ENCODE measurements around the gene OR5AK2. TPM values are rescaled to one million over a fixed set of nuclear protein-coding genes. Genes with fewer than 3 reads are reported as not detected.

Gene OR5AK2
- total and polyA plus RNA-seq, 2 of the 13 experiments (the other 11 are each of a cell fraction or from before 2014, with no cell fraction given) = not detected

- POLR2A ChIA-PET = no interaction called here
- FAIRE-seq = no peak
Observed at GRCh38 chr11:56961609-56962008, 27.1 kb upstream of the OR5AK2 start.

GRCh38 chr11:56967726-56968125 is 21.0 kb upstream of the OR5AK2 start:
- no peak for FAIRE-seq
- POLR2A ChIA-PET = no interaction called here
- WGBS (ENCODE audit: low lambda C conversion rate) = 0% methylated on average over 1 of the region's 1 CpG

More at GRCh38 chr11:56961609-56962008, 27.1 kb upstream of the OR5AK2 start:
- CTCF ChIA-PET (ENCODE audit: low intra/inter-chr PET ratio, low total read pairs) = no interaction called here
- Histone ChIP-seq H3K79me2 (ENCODE audit: insufficient read depth, low read length) (no peaks in the 10 kb centered on the region), H2AFZ (ENCODE audit: low read length) (no peak overlapping the region), H3K9ac (ENCODE audit: insufficient read depth, low read depth, low read length) (no peak overlapping the region), H3K4me2 (ENCODE audit: low read depth, low read length) (no peak overlapping the region), H3K4me3 (replicated peaks in 1 of 3; ENCODE audit: insufficient read depth in 1 of 3, low read depth in 2 of 3, low read length in 3 of 3) (no peak overlapping the region), H3K9me3 (ENCODE audit: low read length) (no peaks in the 10 kb centered on the region), H3K4me1 (ENCODE audit: insufficient read depth, low read length) (no peaks in the 10 kb centered on the region), H3K27me3 (ENCODE audit: control insufficient read depth in 1 of 2, insufficient read depth in 2 of 2, low read length in 2 of 2) (no peaks in the 10 kb centered on the region), H3K36me3 (replicated peaks in 1 of 2; ENCODE audit: control insufficient read depth in 1 of 2, insufficient read depth in 2 of 2, low read length in 2 of 2) (no peaks in the 10 kb centered on the region), H4K20me1 (ENCODE audit: insufficient read depth, low read length) (no peaks in the 10 kb centered on the region), H3K27ac (ENCODE audit: extremely low read length, insufficient read depth, low read length) (no peak overlapping the region)
- no TSS peak for BruUV-seq (replicated peaks)
- in situ Hi-C loops (cut with HindIII; ENCODE audit: extremely low pct_ligation_motif_present, low pct_unique_long_range_greater_than_20kb) = no loop called here
- intact Hi-C loops (cut with micrococcal nuclease; ENCODE audit: unreplicated experiment) = no loop called here
- TF ChIP-seq ZKSCAN1 (IDR thresholded peaks at IDR 0.05; ENCODE audit: low read length) (no peak), HNF4G (IDR thresholded peaks at IDR 0.05; ENCODE audit: borderline replicate concordance, low read depth, low read length) (no peak), HNF4G (CRISPR knock-in tag; IDR thresholded peaks at IDR 0.05; ENCODE audit: borderline replicate concordance, low read depth) (no peak), KDM3A (CRISPR knock-in tag; IDR thresholded peaks at IDR 0.05; ENCODE audit: low read depth) (no peak), ZFP90 (CRISPR knock-in tag; IDR thresholded peaks at IDR 0.05; ENCODE audit: borderline replicate concordance) (no peak), ZNF589 (CRISPR knock-in tag; conservative IDR thresholded peaks at IDR 0.05) (no peak), RFXANK (CRISPR knock-in tag; IDR thresholded peaks at IDR 0.05) (no peak), MAFF (IDR thresholded peaks at IDR 0.05; ENCODE audit: low read depth, low read length) (peak; percentile 45), MAFK (conservative IDR thresholded peaks at IDR 0.05 in 1 of 2, IDR thresholded peaks at IDR 0.05 in 1 of 2; ENCODE audit: low read length in 2 of 2) (peak; percentile 48 to 69; a peak in 3 of 4 replicates), ZNF564 (CRISPR knock-in tag; IDR thresholded peaks at IDR 0.05) (no peak), FOSL1 (CRISPR knock-in tag; IDR thresholded peaks at IDR 0.05; ENCODE audit: borderline replicate concordance) (no peak)
- DNase-seq (ENCODE audit: low spot score) (no peak), ATAC-seq (no peak)

More at GRCh38 chr11:56967726-56968125, 21.0 kb upstream of the OR5AK2 start:
- no TSS peak for BruUV-seq (replicated peaks)
- Histone ChIP-seq H3K4me2 (ENCODE audit: low read depth, low read length) (no peak overlapping the region), H3K9ac (ENCODE audit: insufficient read depth, low read depth, low read length) (no peak overlapping the region), H3K36me3 (replicated peaks in 1 of 2; ENCODE audit: control insufficient read depth in 1 of 2, insufficient read depth in 2 of 2, low read length in 2 of 2) (no peaks in the 10 kb centered on the region), H3K27ac (ENCODE audit: extremely low read length, insufficient read depth, low read length) (no peak overlapping the region), H3K27me3 (ENCODE audit: control insufficient read depth in 1 of 2, insufficient read depth in 2 of 2, low read length in 2 of 2) (no peaks in the 10 kb centered on the region), H3K4me3 (replicated peaks in 1 of 3; ENCODE audit: insufficient read depth in 1 of 3, low read depth in 2 of 3, low read length in 3 of 3) (no peak overlapping the region), H3K4me1 (ENCODE audit: insufficient read depth, low read length) (no peaks in the 10 kb centered on the region), H3K79me2 (ENCODE audit: insufficient read depth, low read length) (no peaks in the 10 kb centered on the region), H3K9me3 (ENCODE audit: low read length) (no peaks in the 10 kb centered on the region), H4K20me1 (ENCODE audit: insufficient read depth, low read length) (no peaks in the 10 kb centered on the region), H2AFZ (ENCODE audit: low read length) (no peak overlapping the region)
- no peak for ATAC-seq
- intact Hi-C loops (cut with micrococcal nuclease; ENCODE audit: unreplicated experiment) = no loop called here
- in situ Hi-C loops (cut with HindIII; ENCODE audit: extremely low pct_ligation_motif_present, low pct_unique_long_range_greater_than_20kb) = no loop called here
- CTCF ChIA-PET (ENCODE audit: low intra/inter-chr PET ratio, low total read pairs) = no interaction called here
- DNase-seq (ENCODE audit: low spot score) = no peak
- no peak for TF ChIP-seq ZNF543 (CRISPR knock-in tag; IDR thresholded peaks at IDR 0.05)
- TF ChIP-seq NCOR1 (IDR thresholded peaks at IDR 0.05; ENCODE audit: borderline replicate concordance, low read length) = no peak
- TF ChIP-seq ATF2 (CRISPR knock-in tag; IDR thresholded peaks at IDR 0.05) = no peak
- no peak for TF ChIP-seq FIP1L1 (IDR thresholded peaks at IDR 0.05; ENCODE audit: borderline replicate concordance, insufficient read depth, low read depth, low read length)
- TF ChIP-seq RAD51 (IDR thresholded peaks at IDR 0.05; ENCODE audit: borderline replicate concordance) = no peak
- TF ChIP-seq ZNF768 (CRISPR knock-in tag; IDR thresholded peaks at IDR 0.05) = no peak
- no peak for TF ChIP-seq SUZ12 (IDR thresholded peaks at IDR 0.05; ENCODE audit: low read depth, low read length)
- no peak for TF ChIP-seq ZNF615 (CRISPR knock-in tag; IDR thresholded peaks at IDR 0.05; ENCODE audit: borderline replicate concordance)

All from HepG2 (cell line).